GM18520 (cell line): ENCODE measurements around the gene KHDC1.
"Not testable (repeated sequence)": the region's sequence is repeated elsewhere in the genome, so short reads cannot be mapped to it uniquely, and the experiment has no call there.

ENCODE experiments used
- ATAC-seq: cut with Tn5 transposase; IDR thresholded peaks from one replicate; pipeline ENCODE4 v1.9.1; 2021; ENCODE audit not compliant: unreplicated experiment

The KHDC1 gene, protein sequence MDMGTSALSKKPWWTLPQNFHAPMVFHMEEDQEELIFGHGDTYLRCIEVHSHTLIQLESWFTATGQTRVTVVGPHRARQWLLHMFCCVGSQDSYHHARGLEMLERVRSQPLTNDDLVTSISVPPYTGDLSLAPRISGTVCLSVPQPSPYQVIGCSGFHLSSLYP

DNA sequence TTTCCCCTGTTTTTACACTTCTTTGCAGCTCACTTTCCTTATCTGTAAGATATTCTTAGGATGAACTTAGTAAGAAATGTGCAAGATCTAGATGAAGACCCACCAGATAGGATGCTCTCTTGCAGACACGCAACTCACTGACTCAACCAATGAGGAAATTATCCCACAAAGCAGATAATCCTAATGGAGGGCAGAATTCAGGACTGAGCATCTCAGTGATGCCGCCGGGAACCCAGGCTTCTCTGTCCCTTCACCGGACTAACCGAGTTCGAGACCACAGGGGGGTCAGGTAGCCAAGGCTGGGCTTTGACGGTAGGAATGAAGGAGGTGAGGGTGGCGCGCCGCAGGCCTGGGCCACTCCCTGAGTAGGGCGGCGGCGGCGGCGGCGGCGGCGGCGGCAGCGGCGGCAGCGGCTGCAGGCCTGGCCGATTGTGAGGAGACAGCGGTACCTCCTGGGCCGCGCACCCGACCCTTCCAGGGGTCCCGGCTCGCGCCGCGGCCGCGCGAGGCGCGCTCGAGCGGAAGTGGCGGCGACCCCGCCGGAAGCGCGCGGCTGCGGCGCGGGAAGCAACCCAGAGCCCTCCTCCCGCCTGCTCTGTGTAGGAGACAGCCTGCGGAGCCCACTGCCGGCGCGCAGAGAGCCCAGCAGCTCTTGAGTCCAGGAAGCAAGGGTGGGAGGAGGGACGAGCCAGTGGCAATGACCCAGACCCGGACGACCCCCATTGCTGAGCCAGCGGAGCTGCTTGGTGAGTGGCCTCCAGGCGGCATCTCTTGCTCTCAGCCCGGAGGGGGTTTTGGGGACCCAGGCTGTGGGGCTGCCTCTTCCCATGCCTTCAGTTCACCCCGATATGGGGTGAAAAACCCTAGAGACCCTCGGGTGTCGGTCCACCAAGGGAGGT, at the start of gene KHDC1:
Gene KHDC1 (minus strand): TSS at position 526 of the 899 bp plus-strand sequence. CDS start 20,679 bp downstream, outside the sequence.
- ATAC-seq: peak; percentile 90

DNA sequence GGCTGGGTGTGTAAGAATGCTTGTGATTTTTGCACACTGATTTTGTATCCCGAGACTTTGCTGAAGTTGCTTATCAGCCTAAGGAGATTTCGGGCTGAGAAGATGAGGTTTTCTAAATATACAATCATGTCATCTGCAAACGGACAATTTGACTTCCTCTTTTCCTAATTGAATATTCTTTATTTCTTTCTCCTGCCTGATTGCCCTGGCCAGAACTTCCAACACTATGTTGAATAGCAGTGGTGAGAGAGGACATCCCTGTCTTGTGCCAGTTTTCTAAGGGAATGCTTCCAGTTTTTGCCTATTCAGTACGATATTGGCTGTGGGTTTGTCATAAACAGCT, 47.5 kb upstream of the KHDC1 start:
- ATAC-seq: not testable (repeated sequence)

DNA sequence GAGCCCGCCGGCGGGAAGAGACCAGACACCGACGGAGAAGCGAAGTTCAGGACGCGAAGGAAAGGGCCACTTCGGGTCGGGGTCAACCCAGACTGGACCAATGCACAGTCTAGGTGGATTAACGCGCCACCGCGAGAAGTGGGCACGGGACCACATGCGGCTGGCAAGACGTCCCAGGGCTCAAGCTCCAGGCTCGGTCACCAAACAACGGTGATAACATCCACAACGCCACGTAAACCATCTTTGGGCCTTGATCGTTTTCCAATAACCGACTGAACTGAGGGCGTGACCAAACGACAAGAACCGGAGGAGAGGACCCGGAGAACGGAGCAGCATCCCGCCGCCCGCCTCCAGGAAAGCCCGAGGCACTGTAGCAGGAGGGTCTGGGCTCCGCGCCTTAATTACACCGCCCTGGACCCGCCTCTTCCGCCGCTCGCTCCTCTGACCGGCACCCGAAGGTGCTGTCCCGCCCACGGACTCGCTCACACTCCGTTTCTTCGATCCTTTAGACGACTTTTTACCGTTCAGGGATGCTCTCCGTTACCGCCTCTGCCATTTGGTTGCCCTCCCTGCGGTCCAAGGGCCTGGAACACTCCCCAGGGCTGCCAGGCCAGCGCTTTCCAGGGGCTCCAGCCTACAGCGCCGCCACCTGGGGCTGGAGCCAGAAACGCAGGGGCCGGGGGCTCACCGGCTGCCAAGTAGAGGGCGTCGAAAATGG, 46.9 kb upstream of the KHDC1 start:
- peak; percentile 98 for ATAC-seq

- ATAC-seq: no peak
Observed at GRCh38 chr6:73309535-73309784, 46.5 kb upstream of the KHDC1 start.

DNA sequence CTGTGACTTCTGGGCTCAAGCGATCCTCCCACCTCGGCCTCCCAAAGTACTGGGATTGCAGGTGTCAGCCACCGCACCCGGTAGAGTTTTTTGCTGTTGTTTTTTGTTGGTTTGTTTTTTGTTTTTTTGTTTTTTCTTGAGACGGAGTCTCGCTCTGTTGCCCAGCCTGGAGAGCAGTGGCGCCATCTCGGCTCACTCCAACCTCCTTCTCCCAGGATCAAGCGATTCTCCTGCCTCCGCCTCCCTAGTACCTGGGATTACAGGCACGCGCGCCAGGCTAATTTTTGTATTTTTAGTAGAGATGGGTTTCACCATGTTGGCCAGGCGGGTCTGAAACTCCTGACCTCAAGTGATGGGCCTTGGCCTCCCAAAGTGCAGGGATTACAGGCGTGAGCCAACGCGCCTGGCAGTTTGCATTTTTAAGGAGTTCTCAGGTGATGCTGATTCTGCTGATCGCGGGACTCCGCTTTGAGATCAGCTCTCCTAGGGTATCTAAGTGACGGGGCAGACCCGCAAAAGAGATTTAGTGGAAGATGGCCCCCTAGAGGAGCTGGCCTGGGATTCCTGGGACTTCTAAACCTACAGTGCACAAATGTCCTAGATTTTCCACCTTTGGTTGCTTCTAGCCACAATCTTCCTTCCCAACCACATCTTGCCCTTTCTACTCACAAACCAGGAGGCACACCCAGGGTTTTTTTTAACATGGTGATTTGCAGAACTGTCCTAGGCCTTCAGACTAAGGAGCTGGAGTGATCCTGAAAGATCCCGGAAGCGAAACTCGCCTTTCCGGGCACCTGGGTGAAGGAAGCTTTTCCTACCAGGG, 45.9 kb upstream of the KHDC1 start:
- ATAC-seq: no peak

DNA sequence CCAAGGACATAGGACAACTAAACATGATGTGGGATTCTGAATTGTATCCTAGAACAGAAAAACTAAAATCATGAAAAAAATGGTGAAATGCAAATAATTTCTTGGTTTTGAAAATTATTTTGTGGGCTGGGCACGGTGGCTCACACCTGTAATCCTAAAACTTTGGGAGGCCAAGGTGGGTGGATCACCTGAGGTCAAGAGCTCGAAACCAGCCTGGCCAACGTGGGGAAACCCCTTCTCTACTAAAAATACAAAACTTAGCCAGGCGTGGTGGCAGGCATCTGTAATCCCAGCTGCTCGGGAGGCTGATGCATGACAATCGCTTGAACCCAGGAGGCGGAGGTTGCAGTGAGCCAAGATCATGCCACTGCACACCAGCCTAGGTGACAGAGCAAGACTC, 40.8 kb upstream of the KHDC1 start:
- ATAC-seq: not testable (repeated sequence)

- no peak for ATAC-seq
Observed at GRCh38 chr6:73302339-73302738, 39.3 kb upstream of the KHDC1 start.

DNA sequence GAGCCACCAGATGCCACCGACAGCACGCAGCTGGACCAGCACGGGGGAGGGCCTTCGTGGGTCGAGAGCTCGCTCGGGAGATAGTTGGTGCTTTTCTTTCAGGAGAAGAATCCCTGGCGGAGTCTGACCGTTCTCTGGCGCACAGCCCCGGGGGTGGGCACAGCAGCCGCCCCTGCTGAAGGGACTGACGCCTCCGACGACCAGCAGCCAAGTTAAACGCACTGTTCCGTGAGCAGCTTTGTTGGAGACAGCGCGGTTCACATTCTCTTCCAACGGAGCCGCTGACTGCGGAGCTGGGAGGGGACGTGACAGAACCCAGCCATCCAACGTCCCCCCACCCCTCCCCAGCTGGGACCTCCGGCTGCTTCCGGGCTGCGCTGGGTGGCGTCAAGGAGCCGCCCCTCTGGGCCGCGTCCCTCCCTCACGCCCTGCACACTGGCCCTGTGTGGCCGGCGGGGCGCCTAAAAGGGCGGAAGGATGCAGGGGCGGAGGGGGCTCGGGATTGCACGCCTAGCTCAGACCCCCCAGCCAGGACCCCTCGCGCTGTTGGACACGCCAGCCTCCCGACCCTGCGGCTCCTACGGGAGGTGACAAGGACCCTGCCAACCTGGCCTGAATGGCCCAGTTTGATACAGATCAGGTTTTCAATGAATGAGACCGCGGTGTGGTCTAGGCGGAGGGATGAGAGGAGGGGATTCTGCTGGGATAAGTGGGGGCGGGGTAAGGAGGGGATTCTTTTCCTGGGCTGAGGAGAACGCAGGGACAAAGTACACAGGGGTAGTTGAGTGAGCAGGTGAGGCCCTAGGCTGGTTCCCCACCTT, 36.4 kb upstream of the KHDC1 start:
- ATAC-seq: no peak

DNA sequence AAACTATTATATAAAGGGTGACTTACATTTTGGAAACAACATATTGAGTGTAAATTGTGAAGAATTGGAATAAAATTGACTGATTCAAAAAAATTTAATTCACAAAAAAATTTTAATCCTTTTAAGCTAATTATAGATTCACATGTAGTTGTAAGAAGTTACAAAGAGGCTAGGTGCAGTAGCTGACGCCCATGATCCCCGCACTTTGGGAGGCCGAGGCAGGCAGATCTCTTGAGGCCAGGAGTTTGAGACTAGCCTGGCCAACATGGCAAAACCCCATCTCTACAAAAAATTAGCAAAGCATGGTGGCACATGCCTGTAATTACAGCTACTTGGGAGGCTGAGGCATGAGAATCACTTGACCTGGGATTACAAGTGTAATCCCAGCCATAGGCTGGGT, 30.3 kb upstream of the KHDC1 start:
- no peak for ATAC-seq

- ATAC-seq: no peak
Observed at GRCh38 chr6:73290435-73290834, 27.4 kb upstream of the KHDC1 start.

GRCh38 chr6:73286752-73287151, 23.8 kb upstream of the KHDC1 start:
- ATAC-seq: no peak

- ATAC-seq: no peak
Observed at GRCh38 chr6:73285674-73286283, 22.8 kb upstream of the KHDC1 start.

GRCh38 chr6:73282871-73283270, 19.9 kb upstream of the KHDC1 start:
- no peak for ATAC-seq

GRCh38 chr6:73281684-73282083, 18.7 kb upstream of the KHDC1 start:
- not testable (repeated sequence) for ATAC-seq

DNA sequence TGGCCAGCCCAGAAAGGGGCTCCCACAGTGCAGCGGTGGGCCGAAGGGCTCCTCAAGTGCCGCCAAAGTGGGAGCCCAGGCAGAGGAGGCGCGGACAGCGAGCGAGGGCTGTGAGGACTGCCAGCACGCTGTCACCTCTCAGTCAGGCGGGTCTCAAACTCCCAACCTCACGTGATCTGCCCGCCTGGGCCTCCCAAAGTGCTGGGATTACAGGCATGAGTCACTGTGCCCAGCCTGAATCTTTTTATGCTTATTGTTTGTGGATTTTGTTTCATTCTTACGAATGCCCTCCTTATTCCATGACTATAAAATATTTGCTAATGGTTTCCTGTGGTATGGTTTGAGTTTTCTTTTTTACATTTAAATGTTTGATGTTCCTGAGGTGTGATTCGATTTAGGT, 6.3 kb upstream of the KHDC1 start:
- not testable (repeated sequence) for ATAC-seq

- ATAC-seq: not testable (repeated sequence)
Observed at GRCh38 chr6:73268896-73269295, 5.9 kb upstream of the KHDC1 start.

- ATAC-seq: no peak
Observed at GRCh38 chr6:73264446-73264845, 1.4 kb upstream of the KHDC1 start.

- no peak for ATAC-seq
Observed at GRCh38 chr6:73263570-73263909, 544 bp upstream of the KHDC1 start.

- no peak for ATAC-seq
Observed at GRCh38 chr6:73258721-73259120, 4.3 kb downstream of the KHDC1 start.

DNA sequence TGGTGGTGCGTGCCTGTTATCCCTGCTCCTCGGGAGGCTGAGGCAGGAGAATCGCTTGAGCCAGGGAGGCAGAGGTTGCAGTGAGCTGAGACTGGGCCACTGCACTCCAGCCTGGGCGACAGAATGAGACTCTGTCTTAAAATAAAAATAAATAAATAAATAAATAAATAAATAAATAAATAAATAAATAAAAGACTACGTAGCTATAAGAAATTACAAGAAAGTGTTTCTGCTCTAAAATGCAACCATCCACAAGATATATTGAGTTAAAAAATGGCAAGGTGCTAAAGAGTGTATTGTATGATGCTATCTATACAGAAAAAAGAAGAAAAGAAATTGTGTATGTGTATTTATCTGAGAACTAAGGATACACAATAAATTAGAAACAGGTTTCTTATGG, 8.7 kb downstream of the KHDC1 start:
- ATAC-seq: not testable (repeated sequence)
